GM19452 (cell line): Measurements from ENCODE around the gene PLEKHA4.
"Not testable (repeated sequence)": the region's sequence is repeated elsewhere in the genome, so short reads cannot be mapped to it uniquely, and the experiment has no call there.

ENCODE experiments used
- ATAC-seq: cut with Tn5 transposase; IDR thresholded peaks from one replicate; pipeline ENCODE4 v1.9.1; 2021; ENCODE audit not compliant: unreplicated experiment

PLEKHA4 gene

DNA sequence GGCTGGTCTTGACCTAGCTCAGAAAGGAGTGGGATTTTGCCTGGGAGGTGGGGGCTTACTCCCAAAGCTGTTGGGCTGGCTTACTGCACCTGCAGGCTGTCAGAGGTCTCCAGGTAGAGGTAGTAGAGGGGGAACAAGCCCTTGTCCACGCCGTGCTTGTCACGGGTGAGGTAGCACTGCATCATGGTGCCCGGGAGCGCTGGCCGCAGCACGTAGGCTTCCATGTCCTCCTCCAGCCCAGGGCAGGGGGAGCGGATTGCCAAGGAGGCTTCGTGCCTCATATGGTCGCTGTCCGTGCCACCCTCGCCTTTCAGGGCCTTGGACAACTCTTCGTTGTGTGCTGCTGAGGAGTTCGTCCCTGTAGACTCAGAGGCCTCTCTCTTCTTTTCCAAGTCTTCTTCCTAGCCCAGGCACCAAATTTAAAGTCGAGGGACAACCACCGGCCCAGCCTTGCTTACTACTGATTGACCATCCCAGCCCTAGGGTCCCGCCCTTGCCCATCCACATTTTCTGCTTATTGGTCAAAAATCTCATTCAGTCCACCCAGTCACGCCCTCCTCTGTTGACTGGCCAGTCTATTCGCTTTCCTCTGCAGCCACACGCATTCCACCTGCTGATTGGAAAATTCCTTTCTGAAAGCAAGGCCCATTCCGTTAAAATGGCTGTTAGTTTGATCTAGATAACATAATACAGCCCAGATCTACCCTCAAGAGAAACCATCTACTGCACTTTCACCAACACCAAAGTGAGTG lies 19.6 kb upstream of the PLEKHA4 start:
- no peak for ATAC-seq

DNA sequence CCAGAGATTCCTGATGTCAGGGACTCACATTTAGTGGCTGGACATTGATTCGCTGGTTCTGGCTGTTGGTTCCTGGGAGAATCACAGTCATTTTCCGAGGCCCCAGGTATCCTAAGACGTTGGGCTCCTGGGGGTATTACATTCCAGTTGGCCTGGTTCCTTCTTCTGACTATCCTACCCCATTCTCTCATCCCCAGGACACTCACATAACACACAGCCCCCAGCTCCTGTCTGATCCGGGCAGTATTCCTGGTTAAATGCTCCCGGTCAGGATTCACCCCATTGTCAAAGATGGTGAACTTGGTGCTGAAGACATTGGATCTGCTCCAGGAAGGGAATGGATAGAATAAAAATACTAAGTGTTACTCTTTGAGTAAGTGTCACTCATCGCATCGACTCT lies 15.3 kb upstream of the PLEKHA4 start:
- no peak for ATAC-seq

DNA sequence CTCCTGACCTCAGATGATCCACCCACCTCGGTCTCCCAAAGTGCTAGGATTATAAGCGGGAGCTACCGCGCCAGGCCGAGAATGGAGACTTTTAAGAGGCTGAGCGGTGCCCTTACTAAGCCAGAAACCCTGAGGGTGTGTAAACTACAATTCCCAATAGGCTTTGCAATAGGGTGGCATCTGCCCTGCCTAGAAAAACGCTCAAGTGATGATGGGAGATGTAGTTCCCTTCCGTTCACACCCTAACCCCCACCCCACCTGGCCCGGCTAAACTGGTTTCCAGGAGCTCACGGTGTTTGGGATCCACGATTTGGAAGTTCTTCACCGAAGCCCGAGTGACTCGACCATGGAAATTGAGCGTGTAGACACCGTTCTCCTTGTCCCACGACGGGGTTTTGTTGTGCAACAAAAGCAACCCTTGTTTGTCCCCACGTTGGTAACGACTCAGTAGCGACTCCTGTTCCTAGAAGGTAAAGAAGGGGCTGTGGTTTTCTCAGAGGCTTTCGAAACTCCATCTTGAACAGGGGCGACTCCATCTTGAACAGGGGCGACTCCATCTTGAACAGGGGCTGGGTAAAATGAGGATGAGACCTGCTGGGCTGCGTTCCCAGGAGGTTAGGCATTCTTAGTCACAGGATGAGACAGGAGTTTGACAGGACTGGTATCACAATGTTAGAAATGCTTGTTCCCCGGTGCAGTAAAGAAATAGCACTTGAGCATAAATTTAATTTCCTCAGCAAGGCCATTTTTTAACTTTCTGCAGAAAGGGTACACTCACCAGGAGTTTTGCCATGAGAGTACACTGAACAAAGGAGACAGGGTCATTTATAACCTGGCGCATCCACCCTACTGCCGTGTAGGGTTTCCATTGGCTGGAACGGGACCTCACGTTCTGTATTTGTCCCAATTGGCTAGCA lies 13.6 kb upstream of the PLEKHA4 start:
- no peak for ATAC-seq

DNA sequence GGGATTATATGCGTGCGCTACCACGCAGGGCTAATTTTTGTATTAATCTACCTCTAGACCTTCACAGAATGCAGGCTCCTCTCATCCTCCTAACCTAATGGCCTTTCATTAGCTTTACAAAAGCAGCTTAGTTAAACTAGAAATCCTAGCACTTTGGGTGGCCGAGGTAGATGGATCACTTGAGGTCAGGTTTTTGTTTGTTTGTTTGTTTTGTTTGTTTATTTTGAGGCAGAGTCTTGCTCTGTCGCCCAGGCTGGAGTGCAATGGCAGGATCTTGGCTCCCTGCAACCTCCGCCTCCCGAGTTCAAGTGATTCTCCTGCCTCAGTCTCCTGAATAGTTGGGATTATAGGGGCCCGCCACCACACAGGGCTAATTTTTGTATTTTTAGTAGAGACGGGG lies 11.3 kb upstream of the PLEKHA4 start:
- ATAC-seq, result not testable (repeated sequence)

DNA sequence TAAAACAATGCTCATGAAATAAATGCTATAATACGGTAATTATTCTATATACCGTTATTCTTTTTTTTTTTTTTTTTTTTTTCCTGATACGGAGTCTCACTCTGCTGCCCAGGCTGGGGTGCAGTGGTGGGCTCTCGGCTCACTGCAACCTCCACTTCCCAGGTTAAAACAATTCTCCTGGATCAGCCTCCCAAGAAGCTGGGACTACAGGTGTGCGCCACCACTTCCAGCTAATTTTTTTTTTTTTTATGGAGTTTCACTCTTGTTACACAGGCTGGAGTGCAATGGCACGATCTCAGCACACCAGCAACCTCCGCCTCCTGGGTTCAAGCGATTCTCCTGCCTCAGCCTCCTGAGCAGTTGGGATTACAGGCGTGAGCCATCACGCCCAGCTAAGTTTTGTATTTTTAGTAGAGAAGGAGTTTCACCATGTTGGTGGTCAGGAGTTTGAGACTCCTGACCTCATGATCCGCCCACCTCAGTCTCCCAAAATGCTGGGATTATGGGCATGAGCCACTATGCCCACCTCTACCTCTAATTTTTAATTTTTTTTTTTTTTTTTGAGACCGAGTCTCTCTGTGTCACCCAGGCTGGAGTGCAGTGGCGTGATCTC lies 10.7 kb upstream of the PLEKHA4 start:
- no peak for ATAC-seq

DNA sequence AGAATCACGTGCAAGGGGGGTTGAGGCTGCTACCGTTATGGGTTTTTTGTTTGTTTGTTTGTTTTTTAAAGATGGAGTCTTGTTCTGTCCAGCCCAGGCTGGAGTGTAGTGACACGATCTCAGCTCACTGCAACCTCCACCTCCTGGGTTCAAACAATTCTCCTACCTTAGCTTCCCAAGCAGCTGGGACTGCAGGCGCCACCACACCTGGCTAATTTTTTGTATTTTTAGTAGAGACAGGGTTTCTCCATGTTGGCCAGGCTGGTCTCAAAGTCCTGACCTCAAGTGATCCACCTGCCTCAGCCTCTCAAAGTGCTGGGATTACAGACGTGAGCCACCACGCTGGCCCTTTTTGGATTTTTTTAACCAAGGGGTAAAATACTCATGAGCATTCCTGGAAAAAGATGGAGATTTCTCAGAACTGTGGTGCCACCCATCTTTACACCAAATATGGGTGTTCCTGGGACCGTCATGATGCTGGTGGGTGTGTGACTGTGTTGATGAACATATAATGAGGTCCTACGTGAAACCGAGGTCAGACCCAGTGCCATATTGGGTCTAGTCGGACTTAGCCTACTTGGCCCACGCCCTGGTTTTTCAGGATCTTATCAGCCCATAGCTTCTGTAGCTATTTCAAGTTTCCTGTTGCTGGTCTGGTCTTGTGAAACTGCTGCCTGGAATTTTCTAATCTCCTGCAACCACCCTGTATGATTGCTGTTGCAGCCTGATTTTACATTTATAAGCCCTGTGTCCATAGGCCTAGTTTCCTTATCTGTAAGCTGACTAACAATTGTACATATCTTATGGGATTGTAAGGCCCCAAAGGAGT lies 10.0 kb upstream of the PLEKHA4 start:
- no peak for ATAC-seq

DNA sequence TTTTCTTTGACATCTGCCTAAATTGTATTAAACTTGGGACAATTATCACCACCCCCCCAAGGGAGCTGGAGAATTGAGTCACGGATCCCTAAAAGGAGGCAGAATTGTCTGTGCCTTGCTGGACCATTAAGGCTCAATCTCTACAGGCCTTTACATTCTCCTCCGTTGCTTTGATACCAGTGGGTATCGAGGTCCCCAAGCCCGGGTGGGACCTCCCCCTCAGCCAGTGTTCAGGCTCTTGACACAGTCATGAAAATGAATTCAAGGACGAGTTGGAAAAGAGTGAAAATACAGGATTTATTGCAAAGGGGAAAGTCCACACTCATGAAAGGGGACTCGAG lies 9.4 kb upstream of the PLEKHA4 start:
- ATAC-seq, result no peak

DNA sequence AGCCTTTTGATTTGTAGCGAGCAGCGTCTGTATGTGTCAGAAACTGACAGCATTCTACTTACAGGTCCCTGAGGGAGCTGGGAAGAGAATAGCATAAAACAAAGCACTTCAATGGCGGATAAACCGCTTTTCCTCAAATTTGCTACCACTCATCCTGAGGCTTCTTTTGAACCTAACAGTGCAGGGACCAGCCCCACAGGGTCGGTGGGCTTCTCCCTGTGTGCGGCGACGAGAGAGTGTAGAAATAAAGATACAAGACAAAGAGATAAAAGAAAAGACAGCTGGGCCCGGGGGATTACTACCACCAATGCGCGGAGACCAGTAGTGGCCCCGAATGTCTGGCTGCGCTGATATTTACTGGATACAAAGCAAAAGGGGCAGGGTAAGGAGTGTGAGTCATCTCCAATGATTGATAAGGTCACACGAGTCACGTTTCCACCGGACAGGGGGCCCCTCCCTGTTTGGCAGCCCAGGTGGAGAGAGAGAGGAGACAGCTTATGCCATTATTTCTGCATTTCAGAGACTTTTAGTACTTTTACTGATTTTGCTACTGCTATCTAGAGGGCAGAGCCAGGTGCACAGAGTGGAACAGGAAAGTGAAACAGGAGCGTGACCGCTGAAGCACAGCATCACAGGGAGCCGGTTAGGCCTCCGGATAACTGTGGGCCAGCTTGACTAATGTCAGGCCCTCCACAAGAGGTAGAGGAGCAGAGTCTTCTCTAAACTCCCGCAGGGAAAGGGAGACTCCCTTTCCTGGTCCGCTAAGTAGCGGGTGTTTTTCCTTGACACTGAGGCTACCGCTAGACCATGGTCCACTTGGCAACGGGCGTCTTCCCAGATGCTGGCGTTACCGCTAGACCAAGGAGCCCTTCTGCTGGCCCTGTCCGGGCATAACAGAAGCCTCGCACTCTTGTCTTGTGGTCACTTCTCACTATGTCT lies 7.9 kb upstream of the PLEKHA4 start:
- ATAC-seq, result not testable (repeated sequence)

DNA sequence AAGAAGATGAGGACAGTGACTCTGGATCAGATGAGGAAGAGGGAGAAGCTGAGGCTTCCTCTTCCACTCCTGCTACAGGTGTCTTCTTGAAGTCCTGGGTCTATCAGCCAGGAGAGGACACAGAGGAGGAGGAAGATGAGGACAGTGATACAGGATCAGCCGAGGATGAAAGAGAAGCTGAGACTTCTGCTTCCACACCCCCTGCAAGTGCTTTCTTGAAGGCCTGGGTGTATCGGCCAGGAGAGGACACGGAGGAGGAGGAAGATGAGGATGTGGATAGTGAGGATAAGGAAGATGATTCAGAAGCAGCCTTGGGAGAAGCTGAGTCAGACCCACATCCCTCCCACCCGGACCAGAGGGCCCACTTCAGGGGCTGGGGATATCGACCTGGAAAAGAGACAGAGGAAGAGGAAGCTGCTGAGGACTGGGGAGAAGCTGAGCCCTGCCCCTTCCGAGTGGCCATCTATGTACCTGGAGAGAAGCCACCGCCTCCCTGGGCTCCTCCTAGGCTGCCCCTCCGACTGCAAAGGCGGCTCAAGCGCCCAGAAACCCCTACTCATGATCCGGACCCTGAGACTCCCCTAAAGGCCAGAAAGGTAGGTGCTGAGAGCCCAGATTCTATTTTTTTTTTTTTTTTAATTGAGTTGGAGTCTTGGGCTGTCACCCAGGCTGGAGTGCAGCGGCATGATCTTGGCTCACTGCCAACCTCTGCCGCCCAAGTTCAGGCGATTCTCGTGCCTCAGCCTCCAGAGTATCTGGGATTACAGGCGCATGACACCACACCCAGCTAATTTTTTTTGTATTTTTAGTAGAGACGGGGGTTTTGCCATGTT lies 6.1 kb upstream of the PLEKHA4 start:
- no peak for ATAC-seq

DNA sequence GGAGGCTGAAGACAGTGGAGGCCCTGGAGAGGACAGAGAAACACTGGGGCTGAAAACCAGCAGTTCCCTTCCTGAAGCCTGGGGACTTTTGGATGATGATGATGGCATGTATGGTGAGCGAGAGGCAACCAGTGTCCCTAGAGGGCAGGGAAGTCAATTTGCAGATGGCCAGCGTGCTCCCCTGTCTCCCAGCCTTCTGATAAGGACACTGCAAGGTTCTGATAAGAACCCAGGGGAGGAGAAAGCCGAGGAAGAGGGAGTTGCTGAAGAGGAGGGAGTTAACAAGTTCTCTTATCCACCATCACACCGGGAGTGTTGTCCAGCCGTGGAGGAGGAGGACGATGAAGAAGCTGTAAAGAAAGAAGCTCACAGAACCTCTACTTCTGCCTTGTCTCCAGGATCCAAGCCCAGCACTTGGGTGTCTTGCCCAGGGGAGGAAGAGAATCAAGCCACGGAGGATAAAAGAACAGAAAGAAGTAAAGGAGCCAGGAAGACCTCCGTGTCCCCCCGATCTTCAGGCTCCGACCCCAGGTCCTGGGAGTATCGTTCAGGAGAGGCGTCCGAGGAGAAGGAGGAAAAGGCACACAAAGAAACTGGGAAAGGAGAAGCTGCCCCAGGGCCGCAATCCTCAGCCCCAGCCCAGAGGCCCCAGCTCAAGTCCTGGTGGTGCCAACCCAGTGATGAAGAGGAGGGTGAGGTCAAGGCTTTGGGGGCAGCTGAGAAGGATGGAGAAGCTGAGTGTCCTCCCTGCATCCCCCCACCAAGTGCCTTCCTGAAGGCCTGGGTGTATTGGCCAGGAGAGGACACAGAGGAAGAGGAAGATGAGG lies 5.3 kb upstream of the PLEKHA4 start:
- no peak for ATAC-seq

DNA sequence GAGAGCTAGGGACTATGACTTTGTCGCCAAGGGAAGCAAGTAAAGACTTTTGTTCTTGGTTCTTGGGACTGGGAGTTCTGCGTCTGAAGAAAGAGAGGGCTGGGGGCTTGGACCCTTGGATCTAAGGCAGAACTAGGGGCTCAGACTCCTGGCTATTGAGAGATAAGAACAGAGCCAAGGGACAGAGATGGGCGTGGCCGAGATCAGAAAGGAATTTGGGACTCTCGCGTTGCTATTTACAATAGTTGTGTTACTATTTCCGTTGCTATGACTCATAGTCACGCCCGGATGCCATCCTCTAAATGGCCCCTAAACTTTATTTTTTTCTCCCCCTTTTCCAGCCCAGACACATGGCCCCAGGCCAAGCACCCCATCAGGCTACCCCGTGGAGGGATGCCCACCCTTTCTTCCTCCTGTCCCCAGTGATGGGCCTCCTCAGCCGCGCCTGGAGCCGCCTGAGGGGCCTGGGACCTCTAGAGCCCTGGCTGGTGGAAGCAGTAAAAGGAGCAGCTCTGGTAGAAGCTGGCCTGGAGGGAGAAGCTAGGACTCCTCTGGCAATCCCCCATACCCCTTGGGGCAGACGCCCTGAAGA lies 4.6 kb upstream of the PLEKHA4 start:
- ATAC-seq, result no peak

DNA sequence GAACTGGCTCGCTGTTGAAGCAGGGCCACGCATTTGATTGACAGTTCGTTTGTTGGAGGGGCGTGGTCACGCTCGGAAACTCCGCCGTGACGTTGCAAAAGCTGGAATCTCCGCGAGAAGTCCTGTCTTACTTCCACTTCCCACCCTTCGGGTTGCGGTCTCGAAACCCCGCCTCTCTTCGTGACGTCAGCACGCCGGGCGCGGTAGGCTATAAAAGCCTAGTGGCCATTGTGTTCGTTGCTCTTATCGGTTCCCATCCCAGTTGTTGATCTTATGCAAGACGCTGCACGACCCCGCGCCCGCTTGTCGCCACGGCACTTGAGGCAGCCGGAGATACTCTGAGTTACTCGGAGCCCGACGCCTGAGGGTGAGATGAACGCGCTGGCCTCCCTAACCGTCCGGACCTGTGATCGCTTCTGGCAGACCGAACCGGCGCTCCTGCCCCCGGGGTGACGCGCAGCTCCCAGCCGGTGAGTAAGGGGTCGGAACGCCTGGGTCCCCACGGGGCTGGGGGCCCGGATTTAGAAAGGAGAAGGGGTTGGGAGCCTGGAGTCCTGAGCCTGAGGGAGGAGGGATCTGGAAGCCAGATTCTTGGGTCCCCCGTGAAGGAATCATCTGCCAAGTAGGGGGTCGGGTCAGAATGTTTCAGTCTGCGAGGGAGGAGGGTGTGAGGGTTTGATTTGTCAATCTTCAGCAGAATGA lies 3.9 kb upstream of the PLEKHA4 start, which contains the start of gene PPP1R15A:
TSS of gene PPP1R15A (plus strand) at position 240 of the 702 bp plus-strand sequence. CDS start 813 bp downstream, outside the sequence.
- ATAC-seq, result peak; percentile 47

DNA sequence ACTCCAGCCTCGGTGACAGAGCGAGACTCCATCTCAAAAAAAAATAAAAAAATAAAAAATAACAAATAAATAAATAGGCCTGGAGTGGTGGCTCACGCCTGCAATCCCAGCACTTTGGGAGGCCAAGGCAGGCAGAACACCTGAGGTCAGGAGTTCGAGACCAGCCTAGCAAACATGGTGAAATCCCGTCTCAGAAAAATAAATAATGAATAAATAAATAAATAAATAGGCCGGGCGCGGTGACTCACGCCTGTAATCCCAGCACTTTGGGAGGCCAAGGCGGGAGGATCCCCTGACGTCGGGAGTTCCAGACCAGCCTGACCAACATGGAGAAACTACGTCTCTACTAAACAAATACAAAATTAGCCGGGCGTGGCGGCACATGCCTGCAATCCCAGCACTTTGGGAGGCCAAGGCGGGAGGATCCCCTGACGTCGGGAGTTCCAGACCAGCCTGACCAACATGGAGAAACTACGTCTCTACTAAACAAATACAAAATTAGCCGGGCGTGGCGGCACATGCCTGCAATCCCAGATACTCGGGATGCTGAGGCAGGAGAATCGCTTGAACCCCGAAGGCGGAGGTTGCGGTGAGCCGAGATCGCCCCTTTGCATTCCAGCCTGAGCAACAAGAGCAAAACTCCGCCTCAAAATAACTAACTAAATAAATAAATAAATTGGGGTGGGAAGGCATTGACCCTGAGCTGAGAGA lies 3.2 kb upstream of the PLEKHA4 start:
- ATAC-seq, result not testable (repeated sequence)

DNA sequence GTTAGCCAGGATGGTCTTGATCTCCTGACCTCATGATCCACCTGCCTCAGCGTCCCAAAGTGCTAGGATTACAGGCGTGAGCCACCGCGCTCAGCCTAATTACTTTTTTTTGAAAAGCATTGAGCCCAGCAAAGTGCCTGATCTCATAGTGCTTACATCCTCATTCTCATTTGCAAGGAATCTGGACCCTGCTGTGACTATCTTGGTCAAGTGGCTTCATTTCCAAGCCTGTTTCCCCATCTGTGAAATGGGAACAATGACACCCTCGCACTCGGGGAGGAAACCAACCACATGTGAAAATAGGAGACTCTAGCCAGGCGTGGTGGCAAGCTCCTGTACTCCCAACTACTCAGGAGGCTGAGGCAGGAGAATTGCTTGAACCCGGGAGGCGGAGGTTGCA lies 1.6 kb upstream of the PLEKHA4 start:
- no peak for ATAC-seq

DNA sequence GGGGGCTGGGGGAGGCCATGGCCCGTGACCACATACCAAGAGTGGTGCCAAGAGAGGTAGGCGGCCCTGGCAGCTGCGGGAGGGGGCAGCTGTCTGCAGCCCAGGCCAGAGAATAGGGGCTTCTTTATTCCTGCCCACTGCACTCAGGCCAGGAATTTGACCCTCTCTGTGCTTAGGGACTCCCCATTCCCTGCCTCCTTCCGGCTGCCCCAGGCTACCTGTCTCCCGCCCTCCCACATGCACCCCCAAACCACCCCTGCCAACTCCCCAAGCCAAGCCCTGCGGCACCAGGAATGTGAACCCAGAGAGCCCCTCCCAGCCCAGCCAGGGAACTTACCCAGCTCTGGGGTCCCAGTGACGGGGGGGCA lies 687 bp downstream of the PLEKHA4 start:
- ATAC-seq, result no peak

DNA sequence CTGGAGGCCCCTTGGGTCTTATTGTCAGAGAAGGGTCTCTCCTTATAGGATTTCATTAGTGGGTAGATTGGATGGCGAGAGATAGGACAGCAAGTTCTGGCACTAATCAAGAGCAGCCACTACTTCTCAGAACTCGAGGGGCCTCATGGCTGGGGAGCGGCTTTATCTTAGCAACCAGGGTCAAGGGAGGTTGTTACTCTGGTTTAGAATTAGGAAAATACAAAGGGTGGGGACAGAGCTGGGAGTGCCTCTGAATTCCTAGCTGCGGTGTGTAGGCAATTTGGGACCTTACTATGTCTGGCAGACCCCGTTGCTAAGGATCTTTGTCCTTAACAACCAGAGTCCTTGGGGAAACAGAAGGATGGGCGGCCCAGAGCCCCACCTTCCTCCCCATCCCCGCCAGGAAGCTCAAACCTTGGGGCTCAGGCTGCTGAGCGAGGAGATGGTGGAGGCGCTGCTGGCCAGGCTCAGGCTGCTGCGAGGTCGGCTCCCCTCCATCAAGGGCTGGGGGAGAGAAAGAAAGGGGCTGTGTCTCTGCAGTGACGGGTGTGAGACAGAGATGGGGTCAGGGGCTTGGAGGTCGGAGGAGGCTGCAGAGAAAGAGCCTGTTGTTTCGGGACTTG lies 1.2 kb downstream of the PLEKHA4 start:
- no peak for ATAC-seq
